ENCODE data around the gene TBC1D16.

The TBC1D16 gene, protein sequence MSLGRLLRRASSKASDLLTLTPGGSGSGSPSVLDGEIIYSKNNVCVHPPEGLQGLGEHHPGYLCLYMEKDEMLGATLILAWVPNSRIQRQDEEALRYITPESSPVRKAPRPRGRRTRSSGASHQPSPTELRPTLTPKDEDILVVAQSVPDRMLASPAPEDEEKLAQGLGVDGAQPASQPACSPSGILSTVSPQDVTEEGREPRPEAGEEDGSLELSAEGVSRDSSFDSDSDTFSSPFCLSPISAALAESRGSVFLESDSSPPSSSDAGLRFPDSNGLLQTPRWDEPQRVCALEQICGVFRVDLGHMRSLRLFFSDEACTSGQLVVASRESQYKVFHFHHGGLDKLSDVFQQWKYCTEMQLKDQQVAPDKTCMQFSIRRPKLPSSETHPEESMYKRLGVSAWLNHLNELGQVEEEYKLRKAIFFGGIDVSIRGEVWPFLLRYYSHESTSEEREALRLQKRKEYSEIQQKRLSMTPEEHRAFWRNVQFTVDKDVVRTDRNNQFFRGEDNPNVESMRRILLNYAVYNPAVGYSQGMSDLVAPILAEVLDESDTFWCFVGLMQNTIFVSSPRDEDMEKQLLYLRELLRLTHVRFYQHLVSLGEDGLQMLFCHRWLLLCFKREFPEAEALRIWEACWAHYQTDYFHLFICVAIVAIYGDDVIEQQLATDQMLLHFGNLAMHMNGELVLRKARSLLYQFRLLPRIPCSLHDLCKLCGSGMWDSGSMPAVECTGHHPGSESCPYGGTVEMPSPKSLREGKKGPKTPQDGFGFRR

DNA sequence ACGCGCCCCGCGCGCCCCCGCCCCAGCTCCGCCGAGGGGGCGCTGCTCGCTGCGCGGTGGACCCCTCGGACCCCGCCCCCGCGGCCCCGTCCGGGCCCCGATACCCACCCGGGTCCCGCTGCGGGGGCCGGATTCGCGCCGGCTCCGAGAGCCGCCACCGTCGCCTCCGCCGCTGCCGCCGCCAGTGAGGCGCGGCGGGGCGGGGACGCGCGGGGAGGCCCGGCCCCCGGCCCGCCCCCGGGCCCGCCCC is at the start of gene TBC1D16:
TSS of gene TBC1D16 (minus strand) at position 186 of the 250 bp plus-strand sequence. CDS start 22,325 bp downstream, outside the sequence.
- no peak for DNase-seq

DNA sequence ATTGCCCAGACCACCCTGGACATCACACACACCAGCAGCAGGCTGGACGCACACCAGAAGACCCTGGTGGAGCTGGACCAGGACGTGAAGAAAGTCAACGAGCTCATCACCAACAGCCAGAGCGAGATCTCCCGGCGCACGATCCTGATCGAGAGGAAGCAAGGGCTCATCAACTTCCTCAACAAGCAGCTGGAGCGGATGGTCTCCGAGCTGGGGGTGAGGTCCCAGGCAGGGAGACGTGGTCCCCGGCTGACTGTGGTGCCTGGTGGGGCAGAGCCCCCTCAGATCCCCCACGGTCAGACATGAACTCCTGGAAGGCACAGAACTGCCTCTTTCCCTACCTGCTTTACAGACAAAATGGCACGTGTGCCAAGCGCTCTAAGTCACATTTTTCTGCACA is 49.1 kb upstream of the TBC1D16 start:
- DNase-seq, result no peak

DNA sequence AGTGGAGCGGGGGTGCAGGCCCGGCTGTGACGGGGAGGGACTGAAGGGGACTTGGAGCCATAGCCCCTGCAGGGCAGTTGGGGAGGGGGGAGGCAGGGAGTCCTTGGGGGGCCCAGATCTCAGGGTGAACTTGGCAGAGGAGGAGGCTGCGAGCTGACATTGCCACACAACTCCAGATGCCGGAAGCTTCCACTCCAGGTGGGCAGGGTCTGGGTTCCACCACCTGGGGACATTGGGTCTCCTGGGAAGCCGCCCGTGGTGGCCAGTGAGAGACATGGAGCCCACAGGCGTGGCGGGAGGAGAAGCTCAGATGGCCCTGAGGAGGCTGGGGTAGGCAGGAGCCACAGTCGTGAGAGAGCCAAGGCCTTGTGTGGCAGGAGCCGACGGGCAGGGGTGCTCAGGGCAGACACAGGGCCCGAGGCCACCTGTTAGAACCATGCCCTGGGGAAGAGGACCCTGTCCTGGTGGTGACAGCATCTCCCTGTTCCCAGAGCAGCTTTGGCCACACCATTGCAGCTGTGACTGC is 47.5 kb upstream of the TBC1D16 start:
- no peak for DNase-seq

DNA sequence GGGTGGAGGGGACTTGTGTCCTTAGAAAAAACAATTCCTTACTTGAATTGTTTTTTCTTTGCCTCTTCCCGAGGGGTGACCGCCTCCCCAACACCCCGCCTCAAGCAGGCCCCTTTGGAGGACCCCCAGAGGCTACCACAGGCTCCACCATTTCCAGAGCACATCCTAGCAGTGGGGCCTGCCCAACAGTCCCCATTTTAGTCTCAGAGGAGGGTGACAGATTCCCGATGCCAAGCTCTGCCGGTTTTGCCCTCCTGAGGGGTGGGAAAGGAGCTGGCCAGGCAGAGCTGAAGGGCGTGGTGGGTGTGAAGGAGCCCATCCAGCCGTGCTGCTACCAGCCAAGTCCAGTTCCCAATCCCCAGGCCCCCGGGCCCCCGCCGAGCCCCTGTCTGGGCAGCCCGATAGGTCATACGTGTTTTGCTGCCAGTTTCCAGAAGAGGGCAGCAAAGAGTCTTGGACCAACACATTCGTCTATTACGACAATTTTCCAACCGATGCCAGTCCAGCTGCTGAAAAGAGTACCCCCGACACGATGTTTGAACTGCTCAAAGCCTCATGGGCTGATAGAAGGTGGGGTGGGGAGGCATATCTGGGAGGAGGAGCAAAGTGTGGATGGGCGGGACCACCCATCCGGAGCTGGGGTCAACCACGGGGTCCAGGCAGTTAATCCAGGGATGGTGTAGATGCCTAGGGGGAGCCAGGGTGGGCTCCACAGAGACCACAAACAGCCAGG is 46.9 kb upstream of the TBC1D16 start:
- peak; percentile 73 for DNase-seq

DNA sequence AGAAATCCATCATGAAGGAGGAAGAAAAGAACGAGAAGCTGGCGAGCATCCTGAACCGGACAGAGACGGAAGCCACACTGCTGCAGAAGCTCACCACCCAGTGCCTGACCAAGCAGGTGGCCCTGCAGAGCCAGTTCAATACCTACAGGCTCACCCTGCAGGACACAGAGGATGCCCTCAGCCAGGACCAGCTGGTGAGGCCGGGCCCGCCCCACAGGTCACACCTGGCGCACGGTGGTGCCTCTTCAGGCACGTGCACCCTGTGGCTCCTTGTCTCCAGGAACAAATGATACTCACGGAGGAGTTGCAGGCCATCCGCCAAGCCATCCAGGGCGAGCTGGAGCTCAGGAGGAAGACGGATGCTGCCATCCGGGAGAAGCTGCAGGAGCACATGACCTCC is 45.9 kb upstream of the TBC1D16 start:
- DNase-seq, result no peak

DNA sequence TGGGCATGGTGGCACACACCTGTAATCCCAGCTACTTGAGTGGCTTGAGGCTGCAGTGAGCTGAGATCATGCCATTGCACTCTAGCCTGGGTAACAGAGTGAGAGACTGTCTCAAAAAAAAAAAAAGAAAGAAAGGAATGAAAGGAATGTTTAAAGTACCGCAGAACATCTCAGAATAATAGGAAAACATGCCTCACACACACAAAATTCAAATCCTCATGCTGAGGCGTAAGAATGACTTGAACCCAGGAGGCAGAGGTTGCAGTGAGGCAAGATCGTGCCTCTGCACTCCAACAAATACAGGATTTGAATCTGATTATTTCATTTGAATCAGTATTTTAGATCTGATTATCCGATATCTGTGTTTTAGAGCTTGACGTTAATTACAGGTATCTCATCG is 44.4 kb upstream of the TBC1D16 start:
- DNase-seq, result no peak

DNA sequence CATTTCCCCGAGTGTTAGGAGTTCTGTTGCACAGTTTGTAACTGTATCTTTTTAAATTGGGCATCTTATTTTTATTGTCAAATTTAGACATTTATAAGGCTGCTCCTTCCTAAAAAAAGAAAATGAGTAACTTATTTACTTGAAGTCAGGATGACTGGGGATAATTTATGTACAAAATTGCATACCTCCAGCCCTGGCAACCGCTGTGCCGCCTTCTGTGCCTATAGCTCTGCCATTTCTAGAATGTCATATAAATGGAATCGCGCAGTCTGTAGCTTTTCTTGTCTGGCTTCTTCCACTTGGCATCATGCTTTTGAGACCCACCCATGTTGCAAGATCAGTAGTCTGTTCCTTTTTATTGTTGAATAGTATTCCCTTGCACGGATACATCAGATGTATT is 36.7 kb upstream of the TBC1D16 start:
- DNase-seq, result no peak

DNA sequence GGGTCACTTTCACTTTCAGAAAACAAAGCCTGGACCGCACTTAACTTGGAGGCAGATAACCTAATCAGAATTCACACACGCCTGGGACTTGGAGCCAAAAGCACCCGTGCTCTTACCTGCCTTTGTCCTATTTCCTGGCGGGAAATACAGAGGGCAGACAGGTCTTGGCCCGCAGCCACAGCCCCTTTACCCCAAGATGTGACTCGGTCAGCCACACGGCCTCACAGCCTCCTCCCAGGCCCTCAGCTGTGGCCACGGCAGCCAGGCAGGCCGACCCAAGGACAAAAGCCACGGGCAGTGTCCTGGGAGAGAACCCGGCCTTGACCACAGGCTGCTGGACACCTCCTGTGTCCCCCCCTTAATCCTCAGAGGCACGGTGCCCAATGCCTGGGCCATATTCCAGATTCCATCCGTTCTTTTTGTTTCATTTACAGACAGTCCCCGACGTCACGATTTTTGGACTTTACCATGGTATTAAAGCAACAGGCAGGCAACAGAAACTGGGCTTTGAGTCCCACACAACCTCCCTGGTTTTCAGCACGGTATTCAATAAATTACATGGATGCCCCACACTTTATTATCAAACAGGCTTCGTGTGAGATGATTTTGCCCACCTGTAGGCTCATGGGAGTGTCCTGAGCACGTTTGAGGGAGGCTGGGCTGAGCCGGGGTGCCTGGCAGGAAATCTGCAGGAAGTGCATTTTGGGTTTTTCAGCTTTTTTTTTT is 35.6 kb upstream of the TBC1D16 start:
- DNase-seq, result no peak

DNA sequence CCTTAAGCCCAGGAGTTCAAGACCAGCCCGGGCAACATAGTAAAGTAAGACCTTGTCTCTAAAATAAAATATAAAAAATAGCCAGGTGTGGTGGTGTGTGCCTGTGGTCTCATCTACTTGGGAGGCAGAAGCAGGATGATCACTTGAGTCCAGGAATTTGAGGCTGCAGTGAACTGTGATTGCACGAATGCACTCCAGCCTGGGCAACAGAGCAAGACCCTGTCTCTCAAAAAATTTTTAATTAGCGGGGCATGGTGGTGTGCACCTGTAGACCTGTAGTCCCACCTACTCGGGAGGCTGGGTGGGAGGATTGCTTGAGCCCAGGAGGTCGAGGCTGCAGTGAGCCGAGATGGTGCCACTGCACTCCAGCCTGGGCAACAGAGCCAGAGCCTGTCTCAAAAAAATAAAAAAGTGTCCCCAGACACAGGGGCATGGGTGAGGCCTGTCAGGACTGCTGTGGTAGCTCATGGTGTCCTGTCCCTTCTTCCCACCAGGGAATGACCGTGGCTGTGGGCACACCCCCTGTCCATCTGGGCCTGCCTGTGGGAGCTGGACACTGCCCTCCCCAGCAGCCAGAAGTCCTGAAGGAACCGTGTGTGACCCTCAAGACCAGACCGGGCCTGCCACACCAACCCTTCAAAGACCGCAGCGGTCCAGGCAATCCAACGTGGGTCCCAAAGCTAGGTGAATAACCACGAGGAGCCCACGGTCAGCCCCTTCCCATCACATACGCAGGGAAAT is 34.9 kb upstream of the TBC1D16 start:
- no peak for DNase-seq

DNA sequence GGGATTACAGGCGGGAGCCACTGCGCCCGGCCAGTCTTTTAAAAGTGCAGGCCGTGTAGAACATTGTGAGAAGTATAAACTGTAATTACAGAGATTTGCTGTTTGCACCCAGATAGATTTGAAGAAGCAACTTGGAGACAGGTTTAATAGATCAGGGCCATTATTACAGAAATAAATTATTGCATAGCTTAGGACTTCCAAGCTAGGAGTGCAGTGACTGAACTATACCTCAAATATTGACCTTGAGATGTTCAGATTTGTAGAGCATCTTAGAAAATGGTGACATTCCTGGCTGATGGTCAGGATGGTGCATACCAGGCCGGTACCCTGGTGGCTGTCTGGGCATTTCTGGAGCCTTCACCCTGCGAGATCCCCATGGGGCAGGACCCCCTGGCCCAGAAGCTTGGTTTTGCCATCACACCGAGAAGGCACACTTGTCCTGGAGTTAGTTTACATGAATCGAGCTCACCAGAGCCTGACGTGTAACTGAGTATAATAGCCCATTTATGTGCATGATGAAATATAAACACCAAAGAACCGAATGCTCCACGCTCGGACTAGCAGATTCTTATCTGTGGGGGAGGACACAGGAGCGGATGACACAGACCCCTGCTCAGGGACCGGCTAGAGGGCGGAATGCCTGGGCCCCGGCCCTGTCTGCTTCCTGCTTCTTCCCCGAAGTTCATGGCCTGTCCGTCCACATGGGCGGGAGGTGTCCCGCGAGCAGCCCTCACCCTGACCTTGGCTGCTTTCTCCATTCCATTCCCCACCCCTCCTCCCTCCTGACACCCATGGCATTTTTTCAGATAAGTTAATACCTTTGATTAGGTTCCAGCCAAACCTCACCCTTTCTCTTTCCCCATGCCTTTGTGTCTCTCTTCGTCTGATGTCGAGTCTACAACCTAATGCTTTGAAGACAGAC is 32.9 kb upstream of the TBC1D16 start:
- no peak for DNase-seq

DNA sequence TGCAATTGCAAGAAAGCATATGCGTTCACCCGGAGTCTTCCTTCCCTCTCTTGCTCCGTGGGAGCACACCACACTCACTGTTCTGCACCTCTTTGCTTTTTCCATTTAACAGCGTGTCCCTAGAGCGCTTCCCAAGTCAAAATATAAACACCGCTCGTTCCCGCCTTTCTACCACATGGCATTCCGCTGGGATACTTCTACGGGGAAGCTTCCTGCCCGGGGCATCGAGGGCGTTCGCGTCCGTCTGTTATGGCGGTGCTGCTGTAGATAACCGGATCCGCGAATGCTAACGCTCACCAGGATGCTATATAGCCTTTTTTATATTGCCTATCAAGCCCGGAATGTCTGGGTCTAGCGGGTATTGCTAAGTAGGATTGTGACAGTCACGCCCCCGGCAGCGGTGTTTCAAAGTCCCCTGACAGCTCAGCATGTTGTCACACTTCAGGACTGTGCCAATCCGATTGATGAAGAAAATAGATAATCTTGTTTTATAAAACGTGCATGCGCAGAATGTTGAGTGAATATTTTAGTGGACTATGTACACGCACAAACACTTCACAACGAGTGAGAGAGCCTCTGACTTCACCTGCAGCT is 31.8 kb upstream of the TBC1D16 start:
- DNase-seq, result no peak

DNA sequence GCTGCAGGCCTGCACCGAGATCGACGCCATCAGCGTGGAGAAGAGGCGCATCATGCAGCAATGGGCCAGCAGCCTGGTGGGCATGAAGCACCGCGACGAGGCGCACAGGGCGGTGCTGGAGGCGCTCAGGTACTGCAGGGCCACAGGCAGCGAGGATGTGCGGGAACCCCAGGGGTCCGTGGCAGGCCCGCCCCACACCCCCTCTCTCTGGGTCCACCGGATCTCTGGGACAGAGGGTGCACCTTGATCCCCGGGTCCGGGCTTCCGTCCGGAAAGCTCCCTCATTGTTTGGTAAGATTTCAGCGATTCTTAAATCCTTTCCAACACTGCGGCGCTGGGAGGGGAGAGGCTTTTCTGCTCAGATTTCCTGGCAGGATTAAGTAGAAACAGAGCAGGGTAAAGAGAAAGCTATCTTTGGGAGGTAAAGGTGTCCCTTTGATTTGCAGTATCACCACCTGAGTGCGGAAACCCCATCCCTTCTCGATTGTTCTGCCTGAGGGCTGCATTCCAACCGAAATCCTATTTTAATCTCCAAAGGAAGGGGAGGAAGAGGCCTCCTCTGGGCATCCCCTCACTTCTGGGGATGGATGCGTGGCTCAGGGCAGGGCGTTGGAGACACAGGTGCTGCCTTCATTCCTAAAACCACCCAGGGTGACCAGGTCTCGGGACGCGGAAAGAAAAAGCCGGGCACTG is 30.0 kb upstream of the TBC1D16 start:
- no peak for DNase-seq

DNA sequence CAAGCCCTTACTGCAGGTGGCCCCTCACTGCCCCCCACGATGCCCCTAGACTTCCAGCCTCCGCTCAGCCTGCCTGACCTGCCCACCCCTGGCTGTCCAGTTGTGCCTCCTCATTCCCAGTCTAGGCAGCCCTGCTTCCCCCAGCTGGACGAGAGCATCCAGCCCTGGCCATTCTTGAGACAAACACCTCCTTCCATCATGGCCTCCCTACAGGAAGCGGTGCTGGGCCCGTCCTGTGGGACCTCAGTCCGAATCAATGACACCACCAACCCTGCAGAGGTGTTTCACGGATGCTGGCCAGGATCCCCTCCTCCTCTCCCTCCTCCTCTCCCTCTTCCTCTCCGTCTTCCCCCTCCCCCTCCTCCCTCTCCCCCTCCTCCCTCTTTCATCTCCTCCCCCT is 29.0 kb upstream of the TBC1D16 start:
- no peak for DNase-seq

DNA sequence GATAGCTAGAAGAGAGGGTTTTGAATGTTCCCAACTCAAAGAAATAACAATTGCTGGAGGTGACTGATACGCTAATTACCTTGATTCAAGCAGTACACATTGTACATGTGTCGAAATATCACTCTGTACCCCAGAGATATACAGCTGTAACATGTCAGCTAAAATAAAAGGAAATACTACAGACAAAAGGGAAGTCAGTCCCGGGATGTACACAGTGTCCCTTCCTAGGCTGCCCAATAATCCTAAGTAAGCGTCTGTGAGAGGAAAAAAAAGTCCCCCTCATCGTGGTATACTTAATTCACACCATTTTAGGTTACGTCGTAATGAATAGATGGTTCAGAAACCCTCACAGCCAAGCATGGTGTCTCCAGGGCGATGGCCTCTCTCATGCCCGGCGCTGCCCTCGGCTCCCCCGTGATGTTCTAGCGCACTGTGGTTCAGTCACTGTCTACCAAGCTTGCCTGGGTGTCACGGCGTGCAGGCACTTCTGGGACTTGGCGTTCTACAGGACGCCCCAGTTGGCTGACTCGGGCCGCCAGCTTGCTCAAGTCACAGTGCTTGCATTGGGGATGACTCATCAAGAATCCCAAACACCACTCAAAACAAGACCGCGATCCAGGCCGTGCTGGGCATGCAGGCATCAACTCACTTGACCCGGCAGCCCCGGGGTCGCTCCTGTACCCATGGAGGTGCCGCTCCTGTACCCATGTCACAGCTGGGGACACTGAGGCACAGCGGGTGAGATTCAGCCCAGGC is 28.3 kb upstream of the TBC1D16 start:
- DNase-seq, result no peak

DNA sequence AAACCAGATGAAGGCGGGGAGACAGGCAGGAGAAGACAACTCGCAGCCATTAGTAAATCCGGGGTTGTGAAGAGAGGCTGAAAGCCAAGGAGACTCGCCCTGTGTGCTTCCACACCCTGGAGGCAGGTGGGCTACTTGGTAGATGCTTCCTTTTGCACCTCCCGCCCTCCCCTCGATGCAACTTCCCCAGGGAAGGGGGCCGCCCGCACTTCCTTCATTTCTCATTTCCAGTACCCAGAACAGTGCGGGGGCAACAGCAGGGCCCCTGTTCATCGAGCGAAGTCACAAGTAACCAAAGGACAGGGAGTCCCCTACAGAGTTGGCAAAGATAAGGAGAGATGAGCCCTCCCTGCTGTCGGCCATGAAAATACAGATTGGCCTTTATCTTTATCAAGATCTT is 25.7 kb upstream of the TBC1D16 start:
- DNase-seq, result no peak

DNA sequence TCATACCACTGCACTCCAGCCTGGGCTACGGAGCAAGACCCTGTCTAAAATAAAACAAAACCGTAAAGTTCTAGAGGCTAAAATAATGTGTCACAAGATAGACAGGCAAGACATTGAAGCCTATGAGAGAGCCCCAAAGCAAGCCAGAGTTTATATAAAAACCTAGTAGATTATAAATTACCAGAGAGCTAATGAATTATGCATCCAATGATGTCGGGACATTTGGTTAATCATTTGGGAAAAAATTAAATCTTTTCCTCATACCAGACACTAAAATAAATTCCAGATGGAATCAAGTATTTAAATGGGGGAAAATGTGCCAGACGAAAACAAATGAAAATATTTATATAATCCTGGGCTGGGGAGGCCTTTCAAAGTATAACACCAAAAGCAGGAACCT is 25.0 kb upstream of the TBC1D16 start:
- no peak for DNase-seq

DNA sequence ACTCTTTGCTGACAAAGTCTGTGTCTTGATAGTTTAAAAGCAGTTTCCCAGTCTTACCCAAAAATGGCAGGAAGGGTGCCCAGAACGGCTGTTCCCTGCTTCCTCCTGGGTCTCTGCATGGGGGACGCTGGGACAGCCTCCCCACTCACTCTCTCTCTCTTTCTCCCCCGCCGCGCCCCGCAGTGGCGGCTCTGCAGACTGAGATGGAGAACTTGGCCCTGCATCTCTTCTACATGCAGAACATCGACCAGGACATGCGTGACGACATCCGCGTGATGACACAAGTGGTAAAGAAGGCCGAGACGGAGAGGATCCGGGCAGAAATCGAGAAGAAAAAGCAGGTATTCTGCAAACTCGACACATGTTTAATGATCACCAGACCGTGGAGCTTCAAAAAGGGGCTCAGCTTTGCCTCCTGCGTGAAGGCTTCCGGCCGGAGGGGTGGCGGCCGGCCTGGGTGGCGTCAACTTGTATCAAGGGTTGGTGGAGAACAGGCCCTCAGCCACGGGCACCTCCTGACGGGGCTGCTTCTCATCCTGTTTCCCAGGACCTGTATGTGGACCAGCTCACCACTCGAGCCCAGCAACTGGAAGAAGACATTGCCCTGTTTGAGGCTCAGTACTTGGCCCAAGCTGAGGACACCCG is 22.8 kb upstream of the TBC1D16 start:
- DNase-seq, result no peak

DNA sequence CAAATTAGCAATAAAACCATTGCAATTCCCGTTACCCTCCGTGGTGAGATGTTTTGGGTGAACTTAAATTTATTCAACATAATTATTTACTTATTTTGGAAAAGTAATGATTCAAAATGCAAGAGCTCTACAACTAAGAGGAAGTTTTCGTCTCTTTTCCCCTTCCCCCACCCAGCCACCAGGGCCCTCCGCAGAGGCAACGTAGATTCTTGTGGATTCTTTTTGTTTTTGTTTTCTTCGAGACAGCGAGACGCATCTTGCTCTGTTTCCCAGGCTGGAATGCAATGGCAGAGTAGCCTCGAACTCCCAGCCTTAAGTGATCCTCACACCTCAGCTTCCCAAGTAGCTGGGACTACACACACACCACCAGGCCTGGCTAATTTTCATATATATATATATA is 19.9 kb upstream of the TBC1D16 start:
- no peak for DNase-seq

DNA sequence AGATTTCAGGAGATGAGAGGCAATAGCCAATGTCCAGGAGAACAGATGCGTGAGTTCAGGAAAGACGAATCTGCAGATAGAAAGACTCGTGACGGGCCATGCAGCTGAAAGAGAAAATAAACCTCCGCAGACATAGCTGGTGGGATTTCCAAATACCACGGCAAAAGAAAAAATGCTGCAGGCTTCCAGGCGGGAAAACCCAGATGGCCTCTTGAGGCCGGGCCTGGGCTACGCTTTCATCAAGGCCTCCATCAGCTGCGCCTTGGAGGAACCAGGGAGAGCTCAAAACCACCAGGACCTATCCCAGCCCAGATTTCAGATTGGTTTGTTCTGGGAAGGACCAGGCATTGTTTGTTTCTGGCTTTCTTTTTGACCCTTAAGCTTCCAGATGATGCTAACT is 17.4 kb upstream of the TBC1D16 start:
- no peak for DNase-seq

All from RPMI8226 (cell line).